Liver (tissue), 3 donors: ENCODE measurements around the gene SPINK2.

Experiments used
- ATF3 ChIP-seq: IDR thresholded peaks from 2 replicates; pipeline ENCODE4 v1.6.1; 2016; ENCODE audit warnings: antibody characterized with exemption
- CTCF ChIP-seq: fragments of 150-350 bp; IDR thresholded peaks from 2 replicates; pipeline ENCODE4 v1.5.1; 2017; ENCODE audit warnings: improper control_type of control experiment, low read depth, low read length; ENCODE audit not compliant: missing input control
- EGR1 ChIP-seq, 2 donors: IDR thresholded peaks; 2 replicates each; pipeline ENCODE4 v1.6.1; 2016 to 2018; ENCODE audit warnings: antibody characterized with exemption in 2 of 2, low read depth in 2 of 2
- GABPA ChIP-seq, 2 donors: IDR thresholded peaks in 1 of 2; conservative IDR thresholded peaks in 1 of 2; 2 replicates each; pipeline ENCODE4 v1.6.1; 2016; ENCODE audit warnings: antibody characterized with exemption in 2 of 2, mild to moderate bottlenecking in 1 of 2, moderate library complexity in 1 of 2
- JUND ChIP-seq, 2 donors: IDR thresholded peaks; 2 replicates each; pipeline ENCODE4 v1.6.1; 2016; ENCODE audit warnings: antibody characterized with exemption in 2 of 2
- MAX ChIP-seq: IDR thresholded peaks from 2 replicates; pipeline ENCODE4 v1.6.1; 2016; ENCODE audit warnings: antibody characterized with exemption
- RAD21 ChIP-seq, 2 donors: IDR thresholded peaks; 2 replicates each; pipeline ENCODE4 v1.6.1; 2016; ENCODE audit warnings: antibody characterized with exemption in 2 of 2, mild to moderate bottlenecking in 2 of 2
- REST ChIP-seq: IDR thresholded peaks from 2 replicates; pipeline ENCODE4 v1.6.1; 2016; ENCODE audit warnings: antibody characterized with exemption, mild to moderate bottlenecking
- RXRA ChIP-seq, 2 donors: IDR thresholded peaks; 2 replicates each; pipeline ENCODE4 v1.6.1; 2017 to 2018; ENCODE audit warnings: antibody characterized with exemption in 2 of 2, mild to moderate bottlenecking in 1 of 2
- TAF1 ChIP-seq: conservative IDR thresholded peaks from 2 replicates; pipeline ENCODE4 v1.6.1; 2016; ENCODE audit warnings: antibody characterized with exemption, mild to moderate bottlenecking
- YY1 ChIP-seq: IDR thresholded peaks from 2 replicates; pipeline ENCODE4 v1.6.1; 2016; ENCODE audit warnings: antibody characterized with exemption, mild to moderate bottlenecking
- ZBTB33 ChIP-seq: IDR thresholded peaks from 2 replicates; pipeline ENCODE4 v1.6.1; 2016; ENCODE audit warnings: antibody characterized with exemption
- donor health status: healthy.
- donor health status: healthy.

- TF ChIP-seq REST (no peak), CTCF (no peak), TAF1 (no peak), JUND (IDR thresholded peaks at IDR 0.05) (no peak), ATF3 (no peak), RXRA (IDR thresholded peaks at IDR 0.05) (no peak), EGR1 (IDR thresholded peaks at IDR 0.05; ENCODE audit: low read depth in 2 of 2) (no peak), YY1 (no peak), GABPA (IDR thresholded peaks at IDR 0.05 in 1 of 2, conservative IDR thresholded peaks at IDR 0.05 in 1 of 2) (no peak), RAD21 (IDR thresholded peaks at IDR 0.05) (no peak), ZBTB33 (no peak), MAX (no peak)
These were observed 22.0 kb upstream of the SPINK2 start for GRCh38 chr4:56843421-56843899.
